Camera-type eye (tissue), 1 donor: ENCODE measurements around the gene SOST. TPM values are rescaled to one million over a fixed set of nuclear protein-coding genes. Genes with fewer than 3 reads are reported as not detected.

ENCODE experiments used
- total RNA-seq: library from RNA; depleted of rRNA; stranded (reverse); fragments of >200 nt; gene quantifications from one replicate; pipeline ENCODE4 v1.2.3, GENCODE V29; 2014

SOST gene
- 0.22 TPM for total RNA-seq

GRCh38 chr17:43758497-43759174, at the start of gene SOST:
SOST (minus strand) TSS chr17:43758791; CDS start chr17:43758741, 50 bp downstream.

GRCh38 chr17:43780135-43780534, 21.5 kb upstream of the SOST start, which contains the start of gene CFAP97D1:
CFAP97D1 (plus strand) TSS chr17:43780435; CDS start chr17:43780463, 28 bp downstream.

GRCh38 chr17:43778337-43779144, 19.9 kb upstream of the SOST start, which contains the start of gene DUSP3:
DUSP3 (minus strand) TSS chr17:43778977; CDS start chr17:43778924, 53 bp downstream.

Other genes with a start within 250 kb of the SOST start
- gene ETV4, start 212.5 kb downstream of the SOST start, total RNA-seq, result 1.1 TPM
- 7.9 TPM for gene MEOX1, start 96.9 kb downstream of the SOST start, total RNA-seq
- gene DUSP3, start 20.2 kb upstream of the SOST start, total RNA-seq, result 44.6 TPM
- gene CFAP97D1, start 21.6 kb upstream of the SOST start, total RNA-seq, result not detected
- 21.7 TPM for gene MPP3, start 74.4 kb upstream of the SOST start, total RNA-seq
- gene CD300LG, start 88.4 kb upstream of the SOST start, total RNA-seq, result 0.38 TPM
- gene MPP2, start 148.7 kb upstream of the SOST start, total RNA-seq, result 24.1 TPM
- gene PPY, start 183.7 kb upstream of the SOST start, total RNA-seq, result not detected
- not detected for gene PYY, start 195.1 kb upstream of the SOST start, total RNA-seq
- 0.88 TPM for gene NAGS, start 245.8 kb upstream of the SOST start, total RNA-seq